Right atrium auricular region (tissue), 2 donors: ENCODE results near the gene PTPRU. TPM values are rescaled to one million over a fixed set of nuclear protein-coding genes. Genes with fewer than 3 reads are reported as not detected.
A peak's percentile ranks its signal among the peaks of the same experiment; 100 is the strongest.

ENCODE experiments used
- DNase-seq: peaks from one replicate; pipeline ENCODE4 v3.0.0-alpha.2; 2019; ENCODE audit warnings: low spot score
- H3K27ac ChIP-seq, 2 donors: fragments of 200-600 bp; sonication (generic); 1 replicate in 1 of 2; 2 replicates in 1 of 2; pipeline ENCODE4 v1.5.1; 2016 to 2019
- H3K27me3 ChIP-seq, 2 donors: fragments of 200-600 bp; sonication (generic); one replicate each; pipeline versions ENCODE4 v1.5.1 to v1.6.0; 2017 to 2019
- H3K36me3 ChIP-seq: fragments of 200-600 bp; sonication (generic); one replicate; pipeline ENCODE4 v1.5.1; 2016
- H3K4me1 ChIP-seq, 2 donors: fragments of 200-600 bp; sonication (generic); one replicate each; pipeline versions ENCODE4 v1.5.1 to v1.6.0; 2017 to 2019
- H3K4me3 ChIP-seq, 2 donors: fragments of 200-600 bp; sonication (generic); 1 replicate in 1 of 2; 2 replicates in 1 of 2; pipeline ENCODE4 v1.5.1; 2017 to 2019; ENCODE audit warnings: mild to moderate bottlenecking in 1 of 2, moderate library complexity in 1 of 2
- H3K9me3 ChIP-seq, 2 donors: fragments of 200-600 bp; sonication (generic); one replicate each; pipeline ENCODE4 v1.5.1; 2019
- total RNA-seq, 2 donors: library from RNA; depleted of rRNA; stranded (reverse); fragments of >200 nt; gene quantifications; one replicate each; pipeline ENCODE4 v1.1.0, GENCODE V29; 2016
- TF ChIP-seq, protein P1 (sequence below), 2 donors: fragments of 200-600 bp; sonication (generic); IDR thresholded peaks; one replicate each; pipeline ENCODE4 v1.5.1; 2019; ENCODE audit warnings: antibody characterized with exemption in 2 of 2

PTPRU gene
- total RNA-seq, 2 donors from 2014 or later: 15.9 to 22.4 TPM

DNA sequence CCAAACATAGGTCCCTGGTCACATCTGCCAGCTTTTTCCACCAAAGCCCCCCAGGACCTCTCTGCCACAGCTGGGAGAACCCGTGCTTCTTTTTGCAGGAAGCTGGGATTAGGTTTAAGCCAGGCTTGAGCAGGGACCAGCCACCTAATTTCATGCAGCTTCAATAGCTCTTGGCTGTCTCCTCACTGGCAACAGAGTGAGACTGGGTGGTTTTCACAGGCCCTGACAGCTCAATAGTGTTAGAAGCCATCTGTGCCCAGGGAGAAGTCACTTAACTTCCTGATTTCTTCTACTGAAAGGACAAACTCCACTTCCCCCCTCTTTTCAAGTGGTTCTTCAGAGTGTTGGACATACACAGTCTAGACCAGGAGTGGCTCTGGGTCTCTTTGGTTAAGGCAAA lies 34.3 kb upstream of the PTPRU start:
- no peaks in the 10 kb centered on the region for H3K27me3 ChIP-seq
- H3K9me3 ChIP-seq: no peaks in the 10 kb centered on the region
- no peak overlapping the region for H3K4me3 ChIP-seq
- peaks cover 0 to 9% of the 10 kb centered on the region in 2 donors for H3K4me1 ChIP-seq
- peaks cover 51% of the 10 kb centered on the region for H3K36me3 ChIP-seq
- TF ChIP-seq, protein P1, sequence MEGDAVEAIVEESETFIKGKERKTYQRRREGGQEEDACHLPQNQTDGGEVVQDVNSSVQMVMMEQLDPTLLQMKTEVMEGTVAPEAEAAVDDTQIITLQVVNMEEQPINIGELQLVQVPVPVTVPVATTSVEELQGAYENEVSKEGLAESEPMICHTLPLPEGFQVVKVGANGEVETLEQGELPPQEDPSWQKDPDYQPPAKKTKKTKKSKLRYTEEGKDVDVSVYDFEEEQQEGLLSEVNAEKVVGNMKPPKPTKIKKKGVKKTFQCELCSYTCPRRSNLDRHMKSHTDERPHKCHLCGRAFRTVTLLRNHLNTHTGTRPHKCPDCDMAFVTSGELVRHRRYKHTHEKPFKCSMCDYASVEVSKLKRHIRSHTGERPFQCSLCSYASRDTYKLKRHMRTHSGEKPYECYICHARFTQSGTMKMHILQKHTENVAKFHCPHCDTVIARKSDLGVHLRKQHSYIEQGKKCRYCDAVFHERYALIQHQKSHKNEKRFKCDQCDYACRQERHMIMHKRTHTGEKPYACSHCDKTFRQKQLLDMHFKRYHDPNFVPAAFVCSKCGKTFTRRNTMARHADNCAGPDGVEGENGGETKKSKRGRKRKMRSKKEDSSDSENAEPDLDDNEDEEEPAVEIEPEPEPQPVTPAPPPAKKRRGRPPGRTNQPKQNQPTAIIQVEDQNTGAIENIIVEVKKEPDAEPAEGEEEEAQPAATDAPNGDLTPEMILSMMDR (IDR thresholded peaks at IDR 0.05): no peak
- no peak for DNase-seq
- H3K27ac ChIP-seq: peak overlapping the region; percentile 67 to 83

DNA sequence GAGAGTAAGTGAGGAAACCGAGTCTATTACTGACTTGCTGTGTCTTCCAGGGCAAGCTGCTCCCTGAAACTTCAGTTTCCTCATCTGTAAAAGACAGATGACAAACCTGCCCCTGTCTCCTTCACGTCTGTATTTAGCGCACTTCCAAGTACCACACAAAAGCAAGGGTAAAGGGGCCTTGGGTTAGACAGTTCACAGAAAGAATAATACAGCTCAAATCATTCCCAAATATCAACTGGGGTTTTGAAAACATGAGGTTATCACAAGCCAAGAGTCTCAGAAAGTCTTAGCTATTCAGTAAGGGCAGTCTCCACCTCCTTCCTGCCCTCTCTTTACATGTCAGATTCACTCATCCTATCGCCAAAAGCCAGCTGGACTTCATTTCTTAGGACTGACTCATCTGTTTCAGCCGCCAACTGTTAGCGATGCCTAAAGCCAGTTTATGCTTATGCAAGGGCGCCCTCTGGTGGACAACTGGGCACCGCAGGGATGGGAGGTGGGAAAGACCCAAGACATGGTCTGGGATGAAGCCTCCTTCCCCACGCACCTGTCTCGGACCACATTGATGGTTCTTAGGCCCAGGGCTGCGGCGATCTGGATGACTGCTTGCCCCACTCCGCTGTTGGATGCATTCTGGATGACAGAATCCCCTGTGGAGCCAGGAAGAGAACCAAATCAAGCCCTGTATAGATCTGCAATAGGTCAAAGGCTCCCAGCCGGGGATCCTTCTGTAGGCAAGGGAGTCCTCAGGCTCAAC lies 33.6 kb upstream of the PTPRU start:
- Histone ChIP-seq H3K36me3 (peaks cover 51% of the 10 kb centered on the region), H3K9me3 (no peaks in the 10 kb centered on the region), H3K27me3 (no peaks in the 10 kb centered on the region), H3K27ac (peak overlapping the region; percentile 67 to 83), H3K4me1 (peaks cover 0 to 9% of the 10 kb centered on the region in 2 donors), H3K4me3 (no peak overlapping the region)
- TF ChIP-seq, protein P1 (IDR thresholded peaks at IDR 0.05): peak; percentile 75 to 95
- DNase-seq: peak; percentile 97

DNA sequence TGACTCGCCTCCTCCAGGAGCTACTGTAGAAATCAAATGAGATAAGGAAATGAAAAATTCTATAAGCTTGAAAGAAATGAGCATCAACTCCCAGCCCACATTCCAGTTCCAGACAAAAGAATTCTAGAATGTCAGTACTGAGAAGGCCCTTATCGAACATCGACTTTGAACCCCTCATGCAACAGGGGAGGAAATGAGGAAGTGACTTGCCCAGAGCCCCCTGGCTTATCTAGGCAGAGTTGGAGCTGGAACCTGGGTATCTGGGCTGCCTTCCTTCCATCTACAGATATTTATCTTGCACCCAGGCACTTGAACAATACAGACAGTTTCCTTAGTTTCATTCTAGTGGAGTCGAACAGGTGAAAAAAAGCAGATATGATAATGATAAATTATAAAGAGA lies 27.9 kb upstream of the PTPRU start:
- H3K27me3 ChIP-seq: no peaks in the 10 kb centered on the region
- no peak for DNase-seq
- H3K27ac ChIP-seq: no peak overlapping the region
- no peak overlapping the region for H3K4me3 ChIP-seq
- no peaks in the 10 kb centered on the region for H3K9me3 ChIP-seq
- peaks cover 36% of the 10 kb centered on the region for H3K36me3 ChIP-seq
- TF ChIP-seq, protein P1 (IDR thresholded peaks at IDR 0.05): no peak
- no peaks in the 10 kb centered on the region for H3K4me1 ChIP-seq

DNA sequence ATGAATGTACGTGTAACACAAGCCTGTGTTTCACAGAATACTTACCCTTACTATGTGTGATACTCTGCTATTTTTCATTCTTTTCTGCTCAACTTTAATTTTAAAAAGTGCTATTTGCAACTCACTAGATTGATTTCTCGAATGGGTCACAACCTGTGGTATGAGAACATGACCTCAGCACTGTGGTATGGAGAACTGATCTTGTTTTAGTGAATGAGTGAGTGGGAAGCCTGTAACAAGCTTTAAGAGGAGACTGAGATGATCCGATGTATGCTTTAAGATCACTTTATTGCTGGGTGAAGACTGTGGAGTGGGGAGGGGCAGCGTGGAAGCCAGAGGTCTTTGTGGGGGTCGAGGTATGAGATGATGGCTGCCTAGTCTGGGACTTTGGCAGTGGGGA lies 27.1 kb upstream of the PTPRU start:
- no peaks in the 10 kb centered on the region for H3K4me1 ChIP-seq
- no peak for DNase-seq
- H3K36me3 ChIP-seq: peaks cover 37% of the 10 kb centered on the region

DNA sequence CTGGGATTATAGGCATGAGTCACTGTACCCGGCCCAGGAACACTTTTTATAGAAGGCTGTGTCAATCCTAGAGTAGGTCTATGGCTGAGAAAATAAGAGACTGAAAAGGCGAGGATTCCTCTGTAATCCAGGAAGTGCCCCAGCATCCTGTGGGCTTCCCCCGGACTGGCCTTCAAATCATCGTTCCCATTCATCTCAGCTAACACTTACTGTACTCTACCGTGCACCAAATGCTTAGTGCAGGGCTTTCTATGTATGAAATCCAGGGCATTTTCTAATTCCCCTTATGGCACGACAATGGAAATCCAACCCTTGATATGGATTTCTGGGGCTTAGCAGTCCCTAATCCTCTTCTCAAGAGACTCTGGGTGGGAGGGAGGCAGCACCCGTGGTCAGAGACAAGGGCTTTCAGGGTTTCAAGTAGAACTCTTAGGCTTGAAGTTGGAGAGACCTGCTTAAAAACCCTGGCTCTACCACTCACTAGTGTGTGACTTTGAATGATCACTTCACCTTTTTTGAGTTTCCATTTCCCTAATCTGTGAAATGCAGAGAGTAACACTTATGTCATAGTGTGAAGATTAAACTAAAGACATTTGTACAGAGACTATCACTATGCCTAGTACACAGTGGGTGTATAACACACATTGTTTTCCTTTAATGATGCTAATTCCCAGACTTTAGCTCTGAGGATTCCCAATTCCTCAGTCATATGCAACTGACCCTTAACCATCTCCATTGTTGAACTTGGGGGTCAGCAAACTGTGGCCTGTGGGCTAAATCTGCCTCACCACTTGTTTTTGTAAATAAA lies 25.8 kb upstream of the PTPRU start:
- no peak for DNase-seq
- Histone ChIP-seq H3K27me3 (no peaks in the 10 kb centered on the region), H3K36me3 (peaks cover 42% of the 10 kb centered on the region), H3K9me3 (no peaks in the 10 kb centered on the region), H3K27ac (no peak overlapping the region), H3K4me3 (no peak overlapping the region), H3K4me1 (no peaks in the 10 kb centered on the region)
- TF ChIP-seq, protein P1 (IDR thresholded peaks at IDR 0.05): no peak

More for the DNA sequence above, 27.1 kb upstream of the PTPRU start:
- TF ChIP-seq, protein P1 (IDR thresholded peaks at IDR 0.05): no peak
- Histone ChIP-seq H3K4me3 (no peak overlapping the region), H3K27ac (no peak overlapping the region), H3K27me3 (no peaks in the 10 kb centered on the region), H3K9me3 (no peaks in the 10 kb centered on the region)
